HL-60 (cell line): Measurements from ENCODE around the gene CNOT3.
A peak's percentile ranks its signal among the peaks of the same experiment; 100 is the strongest.

Source experiments
- DNase-seq, 2 experiments: peaks; one replicate each; pipeline ENCODE4 v3.0.0-alpha.2; 2010 to 2020; ENCODE audit warnings: low read depth in 1 of 2, low spot score in 1 of 2
- H3K27ac ChIP-seq: fragments of 250-450 bp; sonication (Bioruptor Pico); replicated peaks from 2 replicates; pipeline ENCODE4 v1.5.1; 2020; ENCODE audit warnings: mild to moderate bottlenecking, moderate library complexity
- H3K27me3 ChIP-seq: fragments of 250-450 bp; sonication (Bioruptor Pico); 2 replicates; pipeline ENCODE4 v1.5.1; 2021; ENCODE audit warnings: mild to moderate bottlenecking, moderate library complexity; ENCODE audit not compliant: insufficient read depth, poor library complexity, severe bottlenecking
- H3K4me3 ChIP-seq: replicated peaks from 2 replicates; pipeline ENCODE4 v1.5.1; 2011; ENCODE audit warnings: mild to moderate bottlenecking, control low read depth, low read length; ENCODE audit not compliant: insufficient read depth
- GABPA ChIP-seq: IDR thresholded peaks from 2 replicates; pipeline ENCODE4 v1.6.1; 2012; ENCODE audit warnings: low read depth
- POLR2AphosphoS5 ChIP-seq: IDR thresholded peaks from 2 replicates; pipeline ENCODE4 v1.6.1; 2012; ENCODE audit warnings: low read depth
- SPI1 ChIP-seq: IDR thresholded peaks from 2 replicates; pipeline ENCODE4 v1.6.1; 2012; ENCODE audit warnings: low read depth, mild to moderate bottlenecking, borderline replicate concordance
- TF ChIP-seq, protein P1 (sequence below): IDR thresholded peaks from one replicate; pipeline ENCODE4 v1.5.1; 2011; ENCODE audit warnings: low read length, control low read depth, inconsistent platforms; ENCODE audit not compliant: insufficient read depth
- TF ChIP-seq, protein P2 (sequence below): IDR thresholded peaks from 2 replicates; pipeline ENCODE4 v1.6.1; 2012; ENCODE audit warnings: low read depth; ENCODE audit not compliant: insufficient replicate concordance

Gene CNOT3

DNA sequence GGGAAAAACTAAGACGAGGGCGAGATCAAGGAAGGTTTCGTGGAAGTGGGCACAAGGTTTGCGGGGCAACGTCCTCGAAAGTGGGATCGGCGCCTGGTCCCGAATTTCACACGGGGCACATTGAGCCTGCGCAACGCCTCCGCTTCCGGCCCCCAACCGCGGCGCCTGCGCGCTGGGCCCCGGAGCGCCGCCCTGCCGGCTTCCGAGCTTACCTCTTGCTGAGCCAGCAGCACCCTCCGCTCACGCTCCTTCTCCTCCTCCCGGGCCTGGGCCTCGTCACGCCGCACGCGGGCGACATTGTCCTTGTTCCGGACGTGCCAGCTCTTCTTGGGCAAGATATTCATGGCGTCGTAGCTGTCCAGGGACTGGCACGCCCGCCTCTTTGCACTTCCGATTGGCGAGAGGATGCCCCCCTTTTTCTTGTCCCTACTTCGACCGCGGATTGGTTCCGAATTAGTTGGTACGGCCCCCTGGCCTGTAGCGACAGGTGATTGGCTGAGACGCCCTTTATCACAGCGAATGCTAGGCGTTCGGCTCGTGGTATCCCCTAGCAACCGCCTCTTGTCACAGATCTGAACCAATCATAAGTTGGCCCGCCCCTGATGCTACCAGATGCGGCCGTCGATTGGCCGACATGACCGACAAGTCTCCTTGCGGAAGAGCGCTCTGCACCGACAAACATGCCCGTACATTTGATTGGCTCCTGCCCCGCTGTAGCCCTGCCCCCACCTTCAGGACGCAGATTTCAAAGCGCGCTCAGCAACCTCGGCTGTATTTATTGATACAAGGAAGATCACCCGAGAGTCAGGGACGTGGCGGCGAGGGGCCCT, 22.0 kb downstream of the CNOT3 start, which contains the start of gene LENG1:
LENG1 (minus strand) TSS at position 370 of the 830 bp plus-strand sequence; CDS start at position 344, 26 bp downstream.
- Histone ChIP-seq H3K27ac (peak within 1 kb of the TSS; percentile 98), H3K4me3 (peak within 1 kb of the TSS; percentile 52), H3K27me3 (no peaks in the 10 kb centered on the region)
- DNase-seq, result peak; percentile 100
- TF ChIP-seq POLR2AphosphoS5 (peak; percentile 66), GABPA (peak; percentile 58; the same call in 1 of the 2 replicates), SPI1 (peak; percentile 28; the same call in 1 of the 2 replicates)
- TF ChIP-seq, protein P1, sequence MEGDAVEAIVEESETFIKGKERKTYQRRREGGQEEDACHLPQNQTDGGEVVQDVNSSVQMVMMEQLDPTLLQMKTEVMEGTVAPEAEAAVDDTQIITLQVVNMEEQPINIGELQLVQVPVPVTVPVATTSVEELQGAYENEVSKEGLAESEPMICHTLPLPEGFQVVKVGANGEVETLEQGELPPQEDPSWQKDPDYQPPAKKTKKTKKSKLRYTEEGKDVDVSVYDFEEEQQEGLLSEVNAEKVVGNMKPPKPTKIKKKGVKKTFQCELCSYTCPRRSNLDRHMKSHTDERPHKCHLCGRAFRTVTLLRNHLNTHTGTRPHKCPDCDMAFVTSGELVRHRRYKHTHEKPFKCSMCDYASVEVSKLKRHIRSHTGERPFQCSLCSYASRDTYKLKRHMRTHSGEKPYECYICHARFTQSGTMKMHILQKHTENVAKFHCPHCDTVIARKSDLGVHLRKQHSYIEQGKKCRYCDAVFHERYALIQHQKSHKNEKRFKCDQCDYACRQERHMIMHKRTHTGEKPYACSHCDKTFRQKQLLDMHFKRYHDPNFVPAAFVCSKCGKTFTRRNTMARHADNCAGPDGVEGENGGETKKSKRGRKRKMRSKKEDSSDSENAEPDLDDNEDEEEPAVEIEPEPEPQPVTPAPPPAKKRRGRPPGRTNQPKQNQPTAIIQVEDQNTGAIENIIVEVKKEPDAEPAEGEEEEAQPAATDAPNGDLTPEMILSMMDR, result no peak
- TF ChIP-seq, protein P2, sequence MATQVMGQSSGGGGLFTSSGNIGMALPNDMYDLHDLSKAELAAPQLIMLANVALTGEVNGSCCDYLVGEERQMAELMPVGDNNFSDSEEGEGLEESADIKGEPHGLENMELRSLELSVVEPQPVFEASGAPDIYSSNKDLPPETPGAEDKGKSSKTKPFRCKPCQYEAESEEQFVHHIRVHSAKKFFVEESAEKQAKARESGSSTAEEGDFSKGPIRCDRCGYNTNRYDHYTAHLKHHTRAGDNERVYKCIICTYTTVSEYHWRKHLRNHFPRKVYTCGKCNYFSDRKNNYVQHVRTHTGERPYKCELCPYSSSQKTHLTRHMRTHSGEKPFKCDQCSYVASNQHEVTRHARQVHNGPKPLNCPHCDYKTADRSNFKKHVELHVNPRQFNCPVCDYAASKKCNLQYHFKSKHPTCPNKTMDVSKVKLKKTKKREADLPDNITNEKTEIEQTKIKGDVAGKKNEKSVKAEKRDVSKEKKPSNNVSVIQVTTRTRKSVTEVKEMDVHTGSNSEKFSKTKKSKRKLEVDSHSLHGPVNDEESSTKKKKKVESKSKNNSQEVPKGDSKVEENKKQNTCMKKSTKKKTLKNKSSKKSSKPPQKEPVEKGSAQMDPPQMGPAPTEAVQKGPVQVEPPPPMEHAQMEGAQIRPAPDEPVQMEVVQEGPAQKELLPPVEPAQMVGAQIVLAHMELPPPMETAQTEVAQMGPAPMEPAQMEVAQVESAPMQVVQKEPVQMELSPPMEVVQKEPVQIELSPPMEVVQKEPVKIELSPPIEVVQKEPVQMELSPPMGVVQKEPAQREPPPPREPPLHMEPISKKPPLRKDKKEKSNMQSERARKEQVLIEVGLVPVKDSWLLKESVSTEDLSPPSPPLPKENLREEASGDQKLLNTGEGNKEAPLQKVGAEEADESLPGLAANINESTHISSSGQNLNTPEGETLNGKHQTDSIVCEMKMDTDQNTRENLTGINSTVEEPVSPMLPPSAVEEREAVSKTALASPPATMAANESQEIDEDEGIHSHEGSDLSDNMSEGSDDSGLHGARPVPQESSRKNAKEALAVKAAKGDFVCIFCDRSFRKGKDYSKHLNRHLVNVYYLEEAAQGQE, result no peak

DNA sequence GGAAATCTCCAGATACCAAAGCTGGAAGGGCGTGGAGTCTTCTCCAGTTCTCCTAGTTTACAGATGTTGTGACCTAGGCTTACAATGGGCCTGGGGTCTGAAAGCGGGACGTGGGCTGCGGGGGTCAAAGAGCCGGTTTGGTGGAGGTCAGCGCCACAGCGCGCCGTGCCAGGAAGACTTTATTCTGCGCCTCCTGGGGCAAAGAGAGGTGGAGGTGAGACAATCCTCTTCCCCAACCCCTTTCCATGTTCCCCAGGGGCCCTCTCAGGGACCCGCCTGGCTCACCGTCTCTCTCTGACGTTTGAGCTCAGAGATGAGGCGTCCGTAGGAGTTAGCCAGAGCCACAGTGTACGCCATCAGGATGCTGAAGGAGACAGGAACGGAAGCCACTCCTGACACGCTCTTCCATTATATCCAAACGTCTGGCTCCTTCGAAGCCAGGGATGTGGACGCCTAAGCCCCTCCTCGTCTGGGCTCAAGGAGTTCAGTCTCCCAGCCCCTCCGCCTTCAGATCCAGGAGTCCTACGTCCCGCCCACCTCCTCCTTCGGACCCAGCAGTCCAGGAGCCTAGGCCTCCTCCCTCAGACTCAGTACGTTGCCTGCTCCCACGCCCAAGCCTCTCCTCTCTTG, 22.7 kb downstream of the CNOT3 start:
- no peak for TF ChIP-seq GABPA
- TF ChIP-seq SPI1, result no peak
- TF ChIP-seq, protein P2, result no peak
- TF ChIP-seq, protein P1, result no peak
- TF ChIP-seq POLR2AphosphoS5, result no peak
- DNase-seq, result no peak
- H3K27ac ChIP-seq, result peak overlapping the region; percentile 90

DNA sequence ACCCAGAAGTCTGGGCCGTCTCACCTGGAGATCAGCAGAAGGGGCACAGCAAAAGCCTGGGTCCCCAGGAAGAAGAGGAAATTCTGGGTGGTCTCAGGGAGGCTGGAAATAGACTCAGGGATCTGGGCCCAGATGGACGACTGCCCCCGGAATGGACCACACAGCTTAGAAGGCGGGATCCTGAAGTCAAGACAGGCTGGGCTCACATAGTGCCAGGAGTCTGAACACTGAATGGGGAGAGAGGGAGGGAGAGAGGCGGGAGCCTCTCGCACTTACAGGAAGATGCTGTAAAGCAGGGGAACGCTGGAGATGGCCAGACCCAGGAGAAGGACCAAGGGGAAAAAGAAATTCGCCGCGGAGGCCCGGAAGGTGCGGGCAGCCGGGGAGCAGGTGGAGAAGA, 23.3 kb downstream of the CNOT3 start:
- no peak for DNase-seq
- peaks cover 2% of the 10 kb centered on the region for H3K27me3 ChIP-seq
- TF ChIP-seq, protein P1, result no peak
- H3K27ac ChIP-seq, result peak overlapping the region; percentile 90
- H3K4me3 ChIP-seq, result peak overlapping the region; percentile 52

More for the DNA sequence above, 22.7 kb downstream of the CNOT3 start:
- Histone ChIP-seq H3K27me3 (peaks cover 2% of the 10 kb centered on the region), H3K4me3 (peak overlapping the region; percentile 52)
